KMS-11 (cell line): ENCODE data around the gene RPS26.
"Not testable (repeated sequence)": the region's sequence is repeated elsewhere in the genome, so short reads cannot be mapped to it uniquely, and the experiment has no call there.

Experiments
- H2AFZ ChIP-seq: fragments of 200-600 bp; sonication (generic); 2 replicates; pipeline ENCODE4 v1.6.1; 2016; ENCODE audit warnings: antibody characterized with exemption, mixed run types, low read depth
- H3K27ac ChIP-seq: fragments of 200-600 bp; sonication (generic); 2 replicates; pipeline ENCODE4 v1.6.1; 2016; ENCODE audit warnings: mild to moderate bottlenecking, mixed run types
- H3K27me3 ChIP-seq: fragments of 200-600 bp; sonication (generic); 2 replicates; pipeline ENCODE4 v1.6.1; 2017; ENCODE audit warnings: mild to moderate bottlenecking, low read depth, mixed run types, moderate library complexity; ENCODE audit not compliant: insufficient read depth
- H3K36me3 ChIP-seq: fragments of 200-600 bp; sonication (generic); 2 replicates; pipeline ENCODE4 v1.6.1; 2017; ENCODE audit warnings: mild to moderate bottlenecking, mixed run types; ENCODE audit not compliant: insufficient read depth
- H3K4me1 ChIP-seq: fragments of 200-600 bp; sonication (generic); 2 replicates; pipeline ENCODE4 v1.6.1; 2016; ENCODE audit warnings: mild to moderate bottlenecking, low read depth, mixed run types; ENCODE audit not compliant: poor library complexity, severe bottlenecking
- H3K4me2 ChIP-seq: fragments of 200-600 bp; sonication (generic); 2 replicates; pipeline ENCODE4 v1.7.0; 2016; ENCODE audit warnings: mild to moderate bottlenecking, mixed run types
- H3K4me3 ChIP-seq: fragments of 200-600 bp; sonication (generic); IDR thresholded peaks from 2 replicates; pipeline ENCODE4 v1.6.1; 2017; ENCODE audit warnings: low read depth, low read length, mixed read lengths; ENCODE audit not compliant: insufficient read depth
- H3K79me2 ChIP-seq: fragments of 200-600 bp; sonication (generic); 2 replicates; pipeline ENCODE4 v1.6.1; 2016; ENCODE audit warnings: low read depth, mixed run types; ENCODE audit not compliant: insufficient read depth
- H3K9ac ChIP-seq: fragments of 200-600 bp; sonication (generic); 2 replicates; pipeline ENCODE4 v1.6.1; 2016; ENCODE audit warnings: mild to moderate bottlenecking, mixed run types
- H4K20me1 ChIP-seq: fragments of 200-600 bp; sonication (generic); 2 replicates; pipeline ENCODE4 v1.6.1; 2016; ENCODE audit warnings: mild to moderate bottlenecking, mixed run types; ENCODE audit not compliant: insufficient read depth
- TF ChIP-seq, protein P1 (sequence below): fragments of 200-600 bp; sonication (generic); conservative IDR thresholded peaks from 2 replicates; pipeline ENCODE4 v1.6.1; 2017; ENCODE audit warnings: low read depth, mild to moderate bottlenecking, antibody characterized with exemption, low read length, moderate library complexity, mixed read lengths

The RPS26 gene

DNA sequence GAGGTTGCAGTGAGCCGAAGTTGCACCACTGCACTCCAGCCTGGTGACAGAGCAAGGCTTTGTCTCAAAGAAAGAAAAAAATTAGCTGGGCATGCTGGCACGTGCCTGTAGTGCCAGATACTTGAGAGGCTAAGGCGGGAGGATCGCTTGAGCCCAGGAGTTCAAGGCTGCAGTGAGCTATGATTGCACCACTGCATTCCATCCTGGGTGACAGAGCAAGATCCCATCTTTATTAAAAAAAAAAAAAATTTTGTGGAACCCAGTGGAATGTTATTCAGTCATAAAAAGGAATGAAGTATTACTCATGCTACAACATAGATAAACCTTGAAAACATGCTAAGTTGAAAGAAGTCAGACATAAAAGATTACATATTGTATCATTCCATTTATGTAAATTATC, 29.9 kb downstream of the RPS26 start:
- TF ChIP-seq, protein P1, sequence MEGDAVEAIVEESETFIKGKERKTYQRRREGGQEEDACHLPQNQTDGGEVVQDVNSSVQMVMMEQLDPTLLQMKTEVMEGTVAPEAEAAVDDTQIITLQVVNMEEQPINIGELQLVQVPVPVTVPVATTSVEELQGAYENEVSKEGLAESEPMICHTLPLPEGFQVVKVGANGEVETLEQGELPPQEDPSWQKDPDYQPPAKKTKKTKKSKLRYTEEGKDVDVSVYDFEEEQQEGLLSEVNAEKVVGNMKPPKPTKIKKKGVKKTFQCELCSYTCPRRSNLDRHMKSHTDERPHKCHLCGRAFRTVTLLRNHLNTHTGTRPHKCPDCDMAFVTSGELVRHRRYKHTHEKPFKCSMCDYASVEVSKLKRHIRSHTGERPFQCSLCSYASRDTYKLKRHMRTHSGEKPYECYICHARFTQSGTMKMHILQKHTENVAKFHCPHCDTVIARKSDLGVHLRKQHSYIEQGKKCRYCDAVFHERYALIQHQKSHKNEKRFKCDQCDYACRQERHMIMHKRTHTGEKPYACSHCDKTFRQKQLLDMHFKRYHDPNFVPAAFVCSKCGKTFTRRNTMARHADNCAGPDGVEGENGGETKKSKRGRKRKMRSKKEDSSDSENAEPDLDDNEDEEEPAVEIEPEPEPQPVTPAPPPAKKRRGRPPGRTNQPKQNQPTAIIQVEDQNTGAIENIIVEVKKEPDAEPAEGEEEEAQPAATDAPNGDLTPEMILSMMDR = no peak
- no peak overlapping the region for H3K27ac ChIP-seq
- no peak overlapping the region for H2AFZ ChIP-seq

DNA sequence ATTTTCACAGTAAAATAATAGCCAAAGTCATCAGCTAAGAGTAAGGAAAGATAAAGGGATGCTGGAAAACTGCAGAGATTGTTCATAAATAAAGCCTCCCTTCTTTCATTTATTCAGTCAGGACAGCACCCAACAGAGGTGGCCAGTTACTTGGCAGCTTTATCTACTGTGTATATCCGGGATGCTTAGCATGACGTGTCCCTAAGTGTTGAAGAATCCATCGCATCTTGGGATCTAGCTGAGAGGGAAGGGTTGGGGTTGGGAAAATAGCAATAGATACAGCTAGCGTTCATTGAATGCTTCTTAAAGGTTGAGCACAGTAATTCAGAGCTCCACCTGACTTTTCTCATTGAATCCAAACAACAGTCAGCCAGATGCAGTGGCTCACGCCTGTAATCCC, 32.7 kb downstream of the RPS26 start:
- Histone ChIP-seq H2AFZ (no peak overlapping the region), H3K27me3 (no peaks in the 10 kb centered on the region; the same call in 1 of the 2 replicates), H3K4me1 (peaks cover 6% of the 10 kb centered on the region), H3K4me3 (no peak overlapping the region), H3K9ac (no peak overlapping the region), H3K27ac (no peak overlapping the region), H3K79me2 (no peaks in the 10 kb centered on the region), H4K20me1 (no peaks in the 10 kb centered on the region), H3K36me3 (no peaks in the 10 kb centered on the region), H3K4me2 (no peak overlapping the region)
- TF ChIP-seq, protein P1 = no peak

More for the DNA sequence above, 29.9 kb downstream of the RPS26 start:
- Histone ChIP-seq H3K4me1 (no peaks in the 10 kb centered on the region), H4K20me1 (no peaks in the 10 kb centered on the region), H3K36me3 (no peaks in the 10 kb centered on the region), H3K27me3 (no peaks in the 10 kb centered on the region), H3K79me2 (no peaks in the 10 kb centered on the region), H3K9ac (no peak overlapping the region), H3K4me3 (no peak overlapping the region), H3K4me2 (no peak overlapping the region)

DNA sequence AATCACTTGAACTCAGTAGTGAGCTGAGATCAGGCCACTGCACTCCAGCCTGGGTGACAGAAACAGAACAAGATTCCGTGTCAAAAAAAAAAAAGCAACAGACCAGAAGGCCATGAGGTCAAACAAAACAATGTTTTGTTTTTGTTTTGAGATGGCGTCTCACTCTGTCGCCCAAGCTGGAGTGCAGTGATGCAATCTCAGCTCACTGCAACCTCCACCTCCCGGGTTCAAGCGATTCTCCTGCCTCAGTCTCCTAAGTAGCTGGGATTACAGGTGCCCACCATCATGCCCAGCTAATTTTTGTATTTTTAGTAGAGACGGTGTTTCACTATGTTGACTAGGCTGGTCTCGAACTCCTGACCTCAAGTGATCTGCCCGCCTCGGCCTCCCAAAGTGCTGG, 36.2 kb downstream of the RPS26 start:
- H3K4me3 ChIP-seq, H2AFZ ChIP-seq, H3K36me3 ChIP-seq, H3K4me2 ChIP-seq, H3K9ac ChIP-seq, H3K27ac ChIP-seq, H3K79me2 ChIP-seq, H4K20me1 ChIP-seq: not testable (repeated sequence)
- Histone ChIP-seq H3K4me1 (peaks cover 13% of the 10 kb centered on the region), H3K27me3 (peaks cover 27% of the 10 kb centered on the region; the same call in 1 of the 2 replicates)

DNA sequence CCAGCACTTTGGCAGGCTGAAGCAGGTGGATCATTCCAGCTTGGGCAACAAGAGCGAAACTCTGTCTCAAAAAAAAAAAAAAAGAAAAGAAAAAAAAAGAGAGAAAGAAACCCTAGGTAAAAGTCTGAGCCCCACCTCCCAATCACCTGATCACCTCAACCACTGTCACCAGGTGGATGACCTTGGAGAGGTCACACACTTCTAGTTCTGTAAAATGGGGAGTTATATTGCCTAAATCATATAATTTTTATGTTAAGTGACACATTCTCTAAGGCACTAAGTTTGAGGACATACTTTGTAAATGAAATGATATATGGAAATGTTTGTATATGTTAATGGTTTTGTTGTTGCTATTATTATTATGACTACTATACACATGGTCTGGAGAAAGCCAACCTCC, 36.7 kb downstream of the RPS26 start:
- no peak overlapping the region for H3K27ac ChIP-seq

More for the DNA sequence above, 36.7 kb downstream of the RPS26 start:
- Histone ChIP-seq H3K36me3 (no peaks in the 10 kb centered on the region), H3K79me2 (no peaks in the 10 kb centered on the region), H3K4me2 (peak overlapping the region; percentile 88; the same call in 1 of the 2 replicates), H3K27me3 (peaks cover 30% of the 10 kb centered on the region; the same call in 1 of the 2 replicates), H3K9ac (no peak overlapping the region), H3K4me3 (no peak overlapping the region), H2AFZ (0 out of 2 replicates have a peak overlapping the region, but pooled peaks have one; percentile 92), H4K20me1 (no peaks in the 10 kb centered on the region), H3K4me1 (peaks cover 13% of the 10 kb centered on the region)
- TF ChIP-seq, protein P1 = no peak
